GM21447 (cell line): ENCODE data around the gene KRTAP9-1.
"Not testable (repeated sequence)": the region's sequence is repeated elsewhere in the genome, so short reads cannot be mapped to it uniquely, and the experiment has no call there.

ENCODE experiments used
- ATAC-seq: cut with Tn5 transposase; IDR thresholded peaks from one replicate; pipeline ENCODE4 v1.9.1; 2021; ENCODE audit not compliant: unreplicated experiment

The KRTAP9-1 gene

GRCh38 chr17:41178843-41179616 is 10.7 kb upstream of the KRTAP9-1 start:
- ATAC-seq, result no peak

GRCh38 chr17:41184480-41184961 is 5.2 kb upstream of the KRTAP9-1 start, which contains the start of gene KRTAP4-1:
Gene KRTAP4-1 (minus strand): TSS chr17:41184911. CDS start chr17:41184854, 57 bp downstream.
- ATAC-seq, result no peak

GRCh38 chr17:41185001-41185400 is 4.7 kb upstream of the KRTAP9-1 start:
- ATAC-seq, result no peak

GRCh38 chr17:41186872-41187271 is 2.8 kb upstream of the KRTAP9-1 start:
- ATAC-seq, result no peak

GRCh38 chr17:41190328-41190727 is 641 bp downstream of the KRTAP9-1 start:
- no peak for ATAC-seq

GRCh38 chr17:41196068-41196467 is 6.4 kb downstream of the KRTAP9-1 start:
- no peak for ATAC-seq

GRCh38 chr17:41199421-41200078 is 9.9 kb downstream of the KRTAP9-1 start:
- ATAC-seq, result no peak

GRCh38 chr17:41211845-41212466 is 22.3 kb downstream of the KRTAP9-1 start:
- ATAC-seq, result no peak

- no peak for ATAC-seq
These were observed 23.0 kb downstream of the KRTAP9-1 start for GRCh38 chr17:41212524-41213169.

GRCh38 chr17:41215681-41216080 is 26.0 kb downstream of the KRTAP9-1 start:
- ATAC-seq, result no peak

GRCh38 chr17:41223821-41224220 is 34.1 kb downstream of the KRTAP9-1 start:
- no peak for ATAC-seq

GRCh38 chr17:41226051-41226450 is 36.4 kb downstream of the KRTAP9-1 start:
- no peak for ATAC-seq

GRCh38 chr17:41226598-41227095 is 37.0 kb downstream of the KRTAP9-1 start, which contains the start of gene KRTAP9-2:
Gene KRTAP9-2 (plus strand): TSS chr17:41226648. CDS start chr17:41226655, 7 bp downstream.
- ATAC-seq, result not testable (repeated sequence)

GRCh38 chr17:41230094-41230493 is 40.4 kb downstream of the KRTAP9-1 start:
- no peak for ATAC-seq

GRCh38 chr17:41231731-41232130 is 42.0 kb downstream of the KRTAP9-1 start:
- ATAC-seq, result no peak

- ATAC-seq, result not testable (repeated sequence)
These were observed 42.9 kb downstream of the KRTAP9-1 start, which contains the start of gene KRTAP9-3 for GRCh38 chr17:41232399-41233105. Gene KRTAP9-3 (plus strand): TSS chr17:41232449. CDS start chr17:41232502, 53 bp downstream.

- not testable (repeated sequence) for ATAC-seq
These were observed 47.4 kb downstream of the KRTAP9-1 start for GRCh38 chr17:41237116-41237515.

- ATAC-seq, result not testable (repeated sequence)
These were observed 48.3 kb downstream of the KRTAP9-1 start, which contains the start of gene KRTAP9-8 for GRCh38 chr17:41237949-41238437. Gene KRTAP9-8 (plus strand): TSS chr17:41237999. CDS start chr17:41238052, 53 bp downstream.
